ENCODE results near the gene NDNF.

NDNF gene

DNA sequence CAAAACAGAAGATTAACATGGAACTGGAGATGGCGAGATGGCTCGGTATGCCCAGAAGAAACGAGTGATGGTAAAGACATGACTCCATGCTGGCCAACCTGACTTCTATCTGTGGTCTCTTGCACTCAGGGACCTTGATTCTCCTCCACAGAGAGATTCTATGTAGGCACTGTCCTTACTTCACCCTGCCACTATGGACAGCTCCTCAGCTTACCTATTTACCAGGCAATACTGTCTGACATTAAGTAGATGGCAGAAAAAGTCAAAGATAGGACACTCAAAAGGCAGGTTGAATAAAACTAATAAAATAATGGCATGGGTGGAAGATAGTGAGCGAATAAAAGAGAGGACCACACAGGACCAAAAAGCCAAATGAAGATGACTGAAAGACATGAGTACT is 35.2 kb upstream of the NDNF start:
- no peaks in the 10 kb centered on the region for H3K4me1 ChIP-seq (ENCODE audit: control insufficient read depth, insufficient read depth, low read length)
- no peak overlapping the region for H3K4me3 ChIP-seq (ENCODE audit: low read depth, low read length)
- H3K9me3 ChIP-seq (ENCODE audit: control insufficient read depth, insufficient read depth, low read depth, low read length) = no peaks in the 10 kb centered on the region
- TF ChIP-seq ZNF221 (tag by site-specific recombination; IDR thresholded peaks at IDR 0.05; ENCODE audit: borderline replicate concordance) = no peak
- TF ChIP-seq, protein P1, sequence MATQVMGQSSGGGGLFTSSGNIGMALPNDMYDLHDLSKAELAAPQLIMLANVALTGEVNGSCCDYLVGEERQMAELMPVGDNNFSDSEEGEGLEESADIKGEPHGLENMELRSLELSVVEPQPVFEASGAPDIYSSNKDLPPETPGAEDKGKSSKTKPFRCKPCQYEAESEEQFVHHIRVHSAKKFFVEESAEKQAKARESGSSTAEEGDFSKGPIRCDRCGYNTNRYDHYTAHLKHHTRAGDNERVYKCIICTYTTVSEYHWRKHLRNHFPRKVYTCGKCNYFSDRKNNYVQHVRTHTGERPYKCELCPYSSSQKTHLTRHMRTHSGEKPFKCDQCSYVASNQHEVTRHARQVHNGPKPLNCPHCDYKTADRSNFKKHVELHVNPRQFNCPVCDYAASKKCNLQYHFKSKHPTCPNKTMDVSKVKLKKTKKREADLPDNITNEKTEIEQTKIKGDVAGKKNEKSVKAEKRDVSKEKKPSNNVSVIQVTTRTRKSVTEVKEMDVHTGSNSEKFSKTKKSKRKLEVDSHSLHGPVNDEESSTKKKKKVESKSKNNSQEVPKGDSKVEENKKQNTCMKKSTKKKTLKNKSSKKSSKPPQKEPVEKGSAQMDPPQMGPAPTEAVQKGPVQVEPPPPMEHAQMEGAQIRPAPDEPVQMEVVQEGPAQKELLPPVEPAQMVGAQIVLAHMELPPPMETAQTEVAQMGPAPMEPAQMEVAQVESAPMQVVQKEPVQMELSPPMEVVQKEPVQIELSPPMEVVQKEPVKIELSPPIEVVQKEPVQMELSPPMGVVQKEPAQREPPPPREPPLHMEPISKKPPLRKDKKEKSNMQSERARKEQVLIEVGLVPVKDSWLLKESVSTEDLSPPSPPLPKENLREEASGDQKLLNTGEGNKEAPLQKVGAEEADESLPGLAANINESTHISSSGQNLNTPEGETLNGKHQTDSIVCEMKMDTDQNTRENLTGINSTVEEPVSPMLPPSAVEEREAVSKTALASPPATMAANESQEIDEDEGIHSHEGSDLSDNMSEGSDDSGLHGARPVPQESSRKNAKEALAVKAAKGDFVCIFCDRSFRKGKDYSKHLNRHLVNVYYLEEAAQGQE (tag by site-specific recombination; IDR thresholded peaks at IDR 0.05) = peak; percentile 61
- ChIA-PET CTCF (interaction anchor here (0.6 kb wide), 2 partner anchors 11 to 92 kb away, joined by 3 to 4 read pairs; no protein-coding TSS in a partner anchor), POLR2A (no interaction called here)
- no peaks in the 10 kb centered on the region for H3K36me3 ChIP-seq (ENCODE audit: control insufficient read depth in 2 of 2, insufficient read depth in 1 of 2, low read length in 2 of 2)
- no peak overlapping the region for H3K27ac ChIP-seq (ENCODE audit: extremely low read depth, low read depth, low read length)

DNA sequence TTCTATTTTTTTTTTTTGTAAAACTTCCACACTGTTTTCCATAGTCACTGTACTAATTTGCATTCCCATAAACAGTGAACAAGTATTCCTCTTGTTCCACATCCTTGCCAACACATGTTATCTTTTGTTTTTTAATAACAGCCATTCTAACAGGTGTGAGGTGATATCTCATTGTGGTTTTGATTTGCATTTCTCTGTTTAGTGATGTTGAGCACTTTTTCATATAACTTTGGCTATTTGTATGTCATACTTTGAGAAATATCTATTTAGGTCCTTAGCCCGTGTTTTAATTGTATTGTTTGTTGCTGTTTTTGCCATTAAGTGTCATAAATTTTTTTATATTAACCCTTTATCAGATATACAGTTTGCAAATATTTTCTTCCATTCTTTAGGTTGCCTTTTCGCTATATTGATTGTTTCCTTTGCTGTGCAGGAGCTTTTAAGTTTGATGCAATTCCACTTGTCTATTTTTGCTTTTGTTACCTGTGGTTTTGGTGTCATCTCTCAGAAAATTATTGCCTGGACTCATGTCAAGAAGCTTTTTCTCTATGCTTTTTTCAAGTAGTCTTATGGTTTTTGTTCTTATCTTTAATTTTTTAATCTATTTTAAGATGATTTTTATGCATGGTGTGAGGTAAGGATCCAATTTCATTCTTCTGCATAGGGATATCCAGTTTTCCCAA is 27.9 kb upstream of the NDNF start:
- no peak overlapping the region for H3K27ac ChIP-seq (ENCODE audit: extremely low read depth, low read depth, low read length)
- ChIA-PET POLR2A (no interaction called here), CTCF (no interaction called here)
- no peak overlapping the region for H3K4me3 ChIP-seq (ENCODE audit: low read depth, low read length)
- TF ChIP-seq ZXDB (tag by site-specific recombination; IDR thresholded peaks at IDR 0.05) (no peak), SP7 (tag by site-specific recombination; IDR thresholded peaks at IDR 0.05) (no peak), ZNF23 (tag by site-specific recombination; IDR thresholded peaks at IDR 0.05; ENCODE audit: borderline replicate concordance) (no peak), ZNF155 (tag by site-specific recombination; IDR thresholded peaks at IDR 0.05) (no peak), ZNF791 (tag by site-specific recombination; IDR thresholded peaks at IDR 0.05) (no peak), SETDB1 (IDR thresholded peaks at IDR 0.05; ENCODE audit: insufficient read length, low read length) (no peak), ZNF239 (tag by site-specific recombination; IDR thresholded peaks at IDR 0.05) (no peak), ZNF146 (tag by site-specific recombination; IDR thresholded peaks at IDR 0.05) (no peak), ZNF138 (tag by site-specific recombination; IDR thresholded peaks at IDR 0.05; ENCODE audit: borderline replicate concordance) (no peak), KLF1 (tag by site-specific recombination; IDR thresholded peaks at IDR 0.05) (no peak)
- TF ChIP-seq, protein P2, sequence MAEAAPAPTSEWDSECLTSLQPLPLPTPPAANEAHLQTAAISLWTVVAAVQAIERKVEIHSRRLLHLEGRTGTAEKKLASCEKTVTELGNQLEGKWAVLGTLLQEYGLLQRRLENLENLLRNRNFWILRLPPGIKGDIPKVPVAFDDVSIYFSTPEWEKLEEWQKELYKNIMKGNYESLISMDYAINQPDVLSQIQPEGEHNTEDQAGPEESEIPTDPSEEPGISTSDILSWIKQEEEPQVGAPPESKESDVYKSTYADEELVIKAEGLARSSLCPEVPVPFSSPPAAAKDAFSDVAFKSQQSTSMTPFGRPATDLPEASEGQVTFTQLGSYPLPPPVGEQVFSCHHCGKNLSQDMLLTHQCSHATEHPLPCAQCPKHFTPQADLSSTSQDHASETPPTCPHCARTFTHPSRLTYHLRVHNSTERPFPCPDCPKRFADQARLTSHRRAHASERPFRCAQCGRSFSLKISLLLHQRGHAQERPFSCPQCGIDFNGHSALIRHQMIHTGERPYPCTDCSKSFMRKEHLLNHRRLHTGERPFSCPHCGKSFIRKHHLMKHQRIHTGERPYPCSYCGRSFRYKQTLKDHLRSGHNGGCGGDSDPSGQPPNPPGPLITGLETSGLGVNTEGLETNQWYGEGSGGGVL (tag by site-specific recombination; IDR thresholded peaks at IDR 0.05) = no peak
- TF ChIP-seq, protein P3, sequence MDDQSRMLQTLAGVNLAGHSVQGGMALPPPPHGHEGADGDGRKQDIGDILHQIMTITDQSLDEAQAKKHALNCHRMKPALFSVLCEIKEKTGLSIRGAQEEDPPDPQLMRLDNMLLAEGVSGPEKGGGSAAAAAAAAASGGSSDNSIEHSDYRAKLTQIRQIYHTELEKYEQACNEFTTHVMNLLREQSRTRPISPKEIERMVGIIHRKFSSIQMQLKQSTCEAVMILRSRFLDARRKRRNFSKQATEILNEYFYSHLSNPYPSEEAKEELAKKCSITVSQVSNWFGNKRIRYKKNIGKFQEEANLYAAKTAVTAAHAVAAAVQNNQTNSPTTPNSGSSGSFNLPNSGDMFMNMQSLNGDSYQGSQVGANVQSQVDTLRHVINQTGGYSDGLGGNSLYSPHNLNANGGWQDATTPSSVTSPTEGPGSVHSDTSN (CRISPR knock-in tag; IDR thresholded peaks at IDR 0.05) = no peak
- TF ChIP-seq, protein P4, sequence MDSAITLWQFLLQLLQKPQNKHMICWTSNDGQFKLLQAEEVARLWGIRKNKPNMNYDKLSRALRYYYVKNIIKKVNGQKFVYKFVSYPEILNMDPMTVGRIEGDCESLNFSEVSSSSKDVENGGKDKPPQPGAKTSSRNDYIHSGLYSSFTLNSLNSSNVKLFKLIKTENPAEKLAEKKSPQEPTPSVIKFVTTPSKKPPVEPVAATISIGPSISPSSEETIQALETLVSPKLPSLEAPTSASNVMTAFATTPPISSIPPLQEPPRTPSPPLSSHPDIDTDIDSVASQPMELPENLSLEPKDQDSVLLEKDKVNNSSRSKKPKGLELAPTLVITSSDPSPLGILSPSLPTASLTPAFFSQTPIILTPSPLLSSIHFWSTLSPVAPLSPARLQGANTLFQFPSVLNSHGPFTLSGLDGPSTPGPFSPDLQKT (IDR thresholded peaks at IDR 0.05; ENCODE audit: borderline replicate concordance, low read depth, low read length) = no peak
- TF ChIP-seq, protein P5, sequence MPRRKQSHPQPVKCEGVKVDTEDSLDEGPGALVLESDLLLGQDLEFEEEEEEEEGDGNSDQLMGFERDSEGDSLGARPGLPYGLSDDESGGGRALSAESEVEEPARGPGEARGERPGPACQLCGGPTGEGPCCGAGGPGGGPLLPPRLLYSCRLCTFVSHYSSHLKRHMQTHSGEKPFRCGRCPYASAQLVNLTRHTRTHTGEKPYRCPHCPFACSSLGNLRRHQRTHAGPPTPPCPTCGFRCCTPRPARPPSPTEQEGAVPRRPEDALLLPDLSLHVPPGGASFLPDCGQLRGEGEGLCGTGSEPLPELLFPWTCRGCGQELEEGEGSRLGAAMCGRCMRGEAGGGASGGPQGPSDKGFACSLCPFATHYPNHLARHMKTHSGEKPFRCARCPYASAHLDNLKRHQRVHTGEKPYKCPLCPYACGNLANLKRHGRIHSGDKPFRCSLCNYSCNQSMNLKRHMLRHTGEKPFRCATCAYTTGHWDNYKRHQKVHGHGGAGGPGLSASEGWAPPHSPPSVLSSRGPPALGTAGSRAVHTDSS (tag by site-specific recombination; IDR thresholded peaks at IDR 0.05) = no peak
- TF ChIP-seq, protein P6, sequence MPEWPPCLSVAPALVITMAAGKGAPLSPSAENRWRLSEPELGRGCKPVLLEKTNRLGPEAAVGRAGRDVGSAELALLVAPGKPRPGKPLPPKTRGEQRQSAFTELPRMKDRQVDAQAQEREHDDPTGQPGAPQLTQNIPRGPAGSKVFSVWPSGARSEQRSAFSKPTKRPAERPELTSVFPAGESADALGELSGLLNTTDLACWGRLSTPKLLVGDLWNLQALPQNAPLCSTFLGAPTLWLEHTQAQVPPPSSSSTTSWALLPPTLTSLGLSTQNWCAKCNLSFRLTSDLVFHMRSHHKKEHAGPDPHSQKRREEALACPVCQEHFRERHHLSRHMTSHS (tag by site-specific recombination; IDR thresholded peaks at IDR 0.05) = no peak
- H3K36me3 ChIP-seq (ENCODE audit: control insufficient read depth in 2 of 2, insufficient read depth in 1 of 2, low read length in 2 of 2) = no peaks in the 10 kb centered on the region
- H3K4me1 ChIP-seq (ENCODE audit: control insufficient read depth, insufficient read depth, low read length) = no peaks in the 10 kb centered on the region
- no peaks in the 10 kb centered on the region for H3K9me3 ChIP-seq (ENCODE audit: control insufficient read depth, insufficient read depth, low read depth, low read length)

All from HEK293 (cell line).